ENCODE results near the gene TBX10. TPM values are rescaled to one million over a fixed set of nuclear protein-coding genes. Genes with fewer than 3 reads are reported as not detected.
"Not testable (repeated sequence)": the region's sequence is repeated elsewhere in the genome, so short reads cannot be mapped to it uniquely, and the experiment has no call there.

The TBX10 gene
- total RNA-seq, 1 donor from 2014 or later, result not detected

- DNase-seq, result no peak
Measured at GRCh38 chr11:67615728-67616430, 23.7 kb downstream of the TBX10 start.

DNA sequence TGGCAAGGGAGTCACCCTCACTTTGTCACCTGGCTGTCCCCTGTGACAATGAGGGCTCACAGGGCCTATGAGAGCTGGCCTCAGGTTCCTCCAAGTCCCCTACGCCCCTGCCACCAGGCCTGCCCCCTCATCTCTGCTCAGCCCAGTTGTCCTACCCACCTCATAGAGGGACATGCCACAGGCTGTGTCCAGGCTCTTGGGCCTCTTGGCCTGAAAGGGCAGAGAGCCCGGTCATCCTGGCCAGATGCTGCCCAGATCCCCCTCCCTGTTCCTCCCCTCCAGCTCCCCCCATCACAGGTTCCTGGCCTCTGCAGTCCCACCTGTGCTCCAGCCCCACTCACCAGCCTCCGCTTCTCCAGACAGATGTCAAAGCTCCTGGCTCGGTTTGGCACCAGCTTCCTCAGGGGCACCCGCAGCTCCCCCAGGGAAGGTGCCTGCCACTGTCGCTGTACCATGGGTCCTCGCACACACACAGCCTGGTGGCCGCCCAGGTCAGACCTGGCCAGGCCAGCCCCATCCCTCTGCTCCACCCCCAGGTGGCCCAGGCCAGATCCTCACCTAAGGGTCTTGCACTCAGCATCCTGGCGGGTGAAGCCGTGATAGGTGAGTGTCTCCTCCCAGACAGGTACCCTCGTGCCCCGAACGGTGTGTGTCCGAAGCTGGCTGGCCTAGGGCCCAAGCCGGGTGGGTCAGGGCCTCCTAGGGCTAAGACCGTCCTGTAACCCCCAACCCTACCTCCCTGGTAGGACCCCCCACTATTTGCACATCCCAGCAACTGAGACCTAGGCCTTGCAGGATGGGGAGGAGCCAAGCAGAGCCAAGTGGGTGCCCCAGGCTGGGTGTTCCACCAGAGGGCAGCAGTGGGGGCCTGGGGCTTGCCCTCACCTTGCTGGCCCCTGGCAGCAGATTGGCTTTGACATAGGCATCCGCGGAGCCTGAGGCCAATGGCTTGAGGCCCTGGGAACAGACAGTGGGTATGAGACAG is 24.5 kb downstream of the TBX10 start:
- no peak for DNase-seq

GRCh38 chr11:67613960-67614715 is 25.4 kb downstream of the TBX10 start:
- DNase-seq, result no peak

DNA sequence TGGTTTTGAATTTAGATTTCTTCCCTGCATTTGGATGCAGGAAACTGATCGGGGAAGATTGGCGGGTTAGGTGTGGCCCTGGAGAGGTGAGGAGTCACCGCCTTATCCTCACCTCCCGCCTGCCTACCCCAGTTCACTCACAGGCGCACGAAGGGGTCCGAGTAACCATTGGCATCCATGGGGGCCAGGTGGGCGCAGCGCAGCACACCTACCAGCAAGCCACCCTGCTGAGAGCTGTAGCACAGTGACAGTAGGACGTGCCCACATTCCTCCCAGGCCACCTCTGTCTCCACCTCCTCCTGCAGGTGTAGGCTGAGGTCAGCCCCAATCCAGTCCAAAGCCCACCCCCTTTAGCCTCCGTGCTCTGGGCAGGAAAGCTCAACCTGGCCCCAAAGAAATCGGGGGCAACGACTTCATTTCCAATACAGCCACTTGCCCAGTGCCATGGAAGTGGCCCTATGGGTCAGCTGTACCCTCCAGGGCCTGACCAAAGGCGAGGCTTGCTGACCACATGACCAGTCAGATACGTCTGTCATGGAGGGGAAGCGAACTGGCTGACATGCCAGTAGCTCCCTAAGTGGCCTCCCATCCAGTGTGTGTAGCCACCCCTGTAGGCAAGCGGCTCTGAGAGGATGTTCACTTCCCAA is 26.1 kb downstream of the TBX10 start:
- DNase-seq, result no peak

DNA sequence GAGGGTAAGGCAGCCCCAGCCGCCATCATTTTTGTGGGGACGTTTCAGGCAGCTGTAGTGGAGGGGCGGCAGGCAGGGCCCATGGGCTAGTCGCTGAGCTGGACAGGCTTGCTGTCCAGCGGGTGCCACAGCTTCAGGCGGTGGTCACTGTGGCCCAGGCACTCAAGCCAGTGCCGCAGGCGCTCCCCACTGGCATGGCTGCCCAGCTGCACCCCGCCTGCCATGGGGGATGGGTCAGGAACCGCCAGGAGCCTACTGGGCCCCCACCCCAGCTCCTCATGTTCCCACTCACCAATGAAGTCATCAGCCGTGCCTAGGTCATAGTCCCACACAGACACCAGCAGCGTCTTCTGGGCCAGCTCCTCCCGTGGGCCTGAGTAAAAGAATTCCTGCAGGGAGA is 26.8 kb downstream of the TBX10 start:
- DNase-seq, result no peak

DNA sequence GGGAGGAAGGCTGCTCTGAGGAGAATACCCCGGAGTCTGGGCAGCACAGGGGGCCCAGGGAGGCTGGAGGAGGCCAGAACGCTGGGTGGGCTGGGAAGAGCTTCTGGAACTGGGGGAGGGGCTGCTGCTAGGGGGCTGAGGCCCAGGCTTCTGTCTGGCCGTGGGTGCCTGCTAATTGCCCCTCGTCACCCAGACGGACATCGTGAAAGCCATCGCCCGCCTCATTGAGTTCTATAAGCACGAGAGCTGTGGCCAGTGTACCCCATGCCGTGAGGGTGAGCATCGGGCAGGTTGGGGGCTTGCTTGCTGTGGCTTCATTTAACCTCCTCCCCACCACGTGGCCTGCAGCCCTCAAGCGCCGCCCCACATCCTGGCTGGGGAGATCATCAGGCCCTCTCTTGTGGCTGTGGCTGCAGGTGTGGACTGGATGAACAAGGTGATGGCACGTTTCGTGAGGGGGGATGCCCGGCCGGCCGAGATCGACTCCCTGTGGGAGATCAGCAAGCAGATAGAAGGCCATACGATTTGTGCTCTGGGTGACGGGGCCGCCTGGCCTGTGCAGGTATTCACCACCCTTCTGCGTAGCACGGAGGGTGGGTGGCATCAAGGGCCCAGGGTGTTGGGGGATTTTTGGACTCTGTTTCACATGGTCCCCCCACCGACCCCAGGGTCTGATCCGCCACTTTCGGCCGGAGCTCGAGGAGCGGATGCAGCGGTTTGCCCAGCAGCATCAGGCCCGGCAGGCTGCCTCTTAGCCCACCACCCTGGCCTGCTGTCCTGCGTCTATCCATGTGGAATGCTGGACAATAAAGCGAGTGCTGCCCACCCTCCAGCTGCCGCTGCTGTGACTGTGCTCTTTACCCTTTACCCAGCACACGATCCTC is 27.6 kb downstream of the TBX10 start:
- no peak for DNase-seq

DNA sequence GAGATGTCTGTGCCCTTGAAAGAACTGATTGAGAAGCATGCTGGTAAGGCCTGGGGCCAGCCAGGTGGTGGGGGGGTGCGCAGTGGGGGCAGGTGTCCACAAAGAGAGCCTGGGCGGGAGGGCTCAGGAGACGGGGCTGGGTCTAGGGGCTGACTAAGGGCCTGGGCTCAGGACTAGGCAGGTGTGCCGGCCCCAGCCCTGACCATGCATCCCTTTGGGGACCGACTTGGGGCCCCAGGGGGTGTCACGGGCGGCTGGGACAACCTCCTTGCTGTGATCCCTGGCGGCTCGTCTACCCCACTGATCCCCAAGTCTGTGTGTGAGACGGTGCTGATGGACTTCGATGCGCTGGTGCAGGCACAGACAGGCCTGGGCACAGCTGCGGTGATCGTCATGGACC is 28.4 kb downstream of the TBX10 start:
- DNase-seq, result no peak

DNA sequence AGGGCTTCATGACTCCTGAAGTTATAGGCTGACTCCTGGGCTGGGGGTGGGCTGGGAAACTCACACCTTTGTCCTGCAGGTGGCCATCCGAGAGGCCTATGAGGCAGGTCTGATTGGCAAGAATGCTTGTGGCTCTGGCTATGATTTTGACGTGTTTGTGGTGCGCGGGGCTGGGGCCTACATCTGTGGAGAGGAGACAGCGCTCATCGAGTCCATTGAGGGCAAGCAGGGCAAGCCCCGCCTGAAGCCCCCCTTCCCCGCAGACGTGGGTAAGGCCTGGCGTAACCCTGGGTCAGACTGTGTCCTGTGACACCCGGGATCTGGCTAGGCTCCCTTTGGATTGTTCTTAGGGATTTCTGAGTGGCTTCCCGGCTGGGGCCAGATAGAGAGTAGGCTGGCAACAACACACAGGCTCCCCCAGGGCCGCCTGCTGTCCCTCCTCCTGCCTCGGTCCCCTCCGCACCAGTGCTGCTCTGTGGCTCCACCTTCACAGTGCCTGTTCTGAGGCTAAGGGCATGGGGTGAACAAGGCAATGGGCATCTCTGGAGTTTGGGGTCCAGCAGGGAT is 29.2 kb downstream of the TBX10 start:
- no peak for DNase-seq

DNA sequence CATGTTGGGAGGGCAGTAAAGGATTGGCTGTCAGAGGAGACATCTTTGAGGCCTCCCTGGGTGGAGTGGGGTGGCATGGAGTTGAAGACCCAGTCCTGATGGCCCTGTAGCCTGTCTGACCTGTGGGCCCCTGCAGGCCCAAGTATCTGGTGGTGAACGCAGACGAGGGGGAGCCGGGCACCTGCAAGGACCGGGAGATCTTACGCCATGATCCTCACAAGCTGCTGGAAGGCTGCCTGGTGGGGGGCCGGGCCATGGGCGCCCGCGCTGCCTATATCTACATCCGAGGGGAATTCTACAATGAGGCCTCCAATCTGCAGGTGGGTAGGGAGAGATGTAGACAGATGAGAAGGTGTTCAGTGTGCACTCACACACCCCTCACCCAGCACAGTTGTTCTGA is 30.2 kb downstream of the TBX10 start:
- DNase-seq, result no peak

GRCh38 chr11:67608486-67608885 is 31.1 kb downstream of the TBX10 start:
- DNase-seq, result no peak

GRCh38 chr11:67607507-67607906 is 32.1 kb downstream of the TBX10 start:
- no peak for DNase-seq

DNA sequence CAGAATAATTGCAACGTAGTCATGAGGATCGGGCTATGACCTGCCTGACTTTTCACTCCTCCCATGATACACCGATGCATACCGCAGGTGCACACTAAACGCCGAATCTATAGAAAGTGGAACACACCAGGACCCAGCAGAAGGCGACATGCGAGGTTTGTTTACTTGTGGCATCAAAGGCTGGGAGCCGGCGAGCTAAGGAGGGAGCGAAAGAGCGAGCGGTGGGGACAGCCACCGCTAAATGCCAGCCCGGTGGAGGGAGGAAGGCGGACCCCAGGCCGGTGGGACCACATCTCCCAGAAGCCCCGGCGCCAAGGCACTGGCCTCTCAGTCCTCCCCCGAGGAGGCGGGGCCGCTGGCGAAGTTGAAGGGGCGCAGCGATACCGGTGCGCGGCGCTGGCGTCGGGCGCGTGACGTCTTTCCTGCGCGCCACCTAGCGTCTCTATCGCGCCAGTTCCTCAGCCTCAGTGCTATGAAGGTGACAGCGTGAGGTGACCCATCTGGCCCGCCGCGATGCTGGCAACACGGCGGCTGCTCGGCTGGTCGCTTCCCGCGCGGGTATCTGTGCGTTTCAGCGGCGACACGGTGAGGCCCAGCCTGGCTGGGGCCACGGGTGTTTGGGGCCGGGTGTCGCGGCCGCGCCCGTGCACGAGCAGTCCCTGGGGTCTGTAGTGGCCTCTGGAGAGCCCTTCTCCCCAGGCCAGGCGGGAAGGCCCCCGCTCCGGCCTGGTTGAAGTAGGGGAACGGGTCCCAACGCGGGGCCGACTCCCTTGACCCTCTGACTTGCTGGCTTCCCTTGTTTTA is 32.9 kb downstream of the TBX10 start, which contains the start of gene NDUFV1:
Gene NDUFV1 (plus strand): TSS at position 445 of the 804 bp plus-strand sequence. CDS start 69 bp downstream, at position 514.
- peak; percentile 91 for DNase-seq

DNA sequence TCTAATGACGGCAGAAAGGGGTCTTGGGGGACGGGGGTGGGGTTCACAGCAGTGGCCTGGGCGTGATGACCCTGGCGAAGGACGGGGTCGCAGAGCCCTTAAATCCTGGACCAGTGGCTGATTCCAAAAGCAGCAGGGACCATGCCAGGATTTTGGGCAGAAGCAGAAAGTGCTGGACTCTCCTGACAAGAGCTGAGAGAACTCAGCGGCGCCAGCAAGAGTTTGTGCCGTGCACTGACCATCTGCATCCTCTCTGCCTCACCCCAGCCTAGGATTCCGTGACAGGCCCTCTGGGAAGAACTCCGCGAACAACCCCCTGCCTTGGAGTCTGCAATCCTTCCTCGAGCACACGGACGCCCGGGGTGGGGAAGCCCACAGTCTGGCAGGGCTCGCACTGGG is 33.5 kb downstream of the TBX10 start:
- no peak for DNase-seq

- no peak for DNase-seq
Measured at GRCh38 chr11:67605231-67606011, 34.1 kb downstream of the TBX10 start.

GRCh38 chr11:67604815-67605214 is 34.7 kb downstream of the TBX10 start:
- DNase-seq, result no peak

DNA sequence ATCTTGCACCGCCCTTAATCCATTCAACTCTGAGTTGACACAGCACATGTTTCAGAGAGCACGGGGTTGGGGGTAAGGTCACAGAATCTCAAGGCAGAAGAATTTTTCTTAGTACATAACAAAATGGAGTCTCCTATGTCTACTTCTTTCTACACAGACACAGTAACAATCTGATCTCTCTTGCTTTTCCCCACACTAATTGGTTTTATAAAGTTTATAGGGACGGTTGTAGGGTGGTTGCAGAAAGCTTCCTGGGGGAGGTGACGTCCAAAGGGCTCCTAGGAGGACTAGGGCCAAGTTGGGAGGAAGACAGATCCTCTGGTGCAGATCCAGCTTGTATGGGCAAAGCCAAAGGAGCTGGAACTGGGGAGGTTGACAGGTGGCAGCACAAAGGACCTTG is 35.4 kb downstream of the TBX10 start:
- not testable (repeated sequence) for DNase-seq

DNA sequence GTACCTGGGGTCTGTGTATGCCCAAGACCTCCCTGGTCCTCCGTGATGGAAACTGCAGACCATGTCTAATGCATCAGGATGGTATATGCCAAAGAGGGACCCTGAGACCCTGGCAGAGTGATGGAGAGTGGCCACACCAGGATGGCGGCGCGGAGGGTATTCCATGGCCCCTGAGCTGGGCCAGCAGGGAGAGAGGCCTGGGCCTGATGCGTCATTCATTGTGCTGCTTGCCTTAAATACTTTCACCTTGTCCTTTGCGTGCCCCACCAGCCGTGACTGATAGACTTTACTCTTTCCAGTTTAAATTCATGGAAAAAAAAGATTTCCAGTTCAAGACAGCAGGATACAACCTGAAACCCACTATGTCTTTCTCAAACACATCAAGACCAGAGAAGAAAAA is 38.5 kb downstream of the TBX10 start:
- no peak for DNase-seq

DNA sequence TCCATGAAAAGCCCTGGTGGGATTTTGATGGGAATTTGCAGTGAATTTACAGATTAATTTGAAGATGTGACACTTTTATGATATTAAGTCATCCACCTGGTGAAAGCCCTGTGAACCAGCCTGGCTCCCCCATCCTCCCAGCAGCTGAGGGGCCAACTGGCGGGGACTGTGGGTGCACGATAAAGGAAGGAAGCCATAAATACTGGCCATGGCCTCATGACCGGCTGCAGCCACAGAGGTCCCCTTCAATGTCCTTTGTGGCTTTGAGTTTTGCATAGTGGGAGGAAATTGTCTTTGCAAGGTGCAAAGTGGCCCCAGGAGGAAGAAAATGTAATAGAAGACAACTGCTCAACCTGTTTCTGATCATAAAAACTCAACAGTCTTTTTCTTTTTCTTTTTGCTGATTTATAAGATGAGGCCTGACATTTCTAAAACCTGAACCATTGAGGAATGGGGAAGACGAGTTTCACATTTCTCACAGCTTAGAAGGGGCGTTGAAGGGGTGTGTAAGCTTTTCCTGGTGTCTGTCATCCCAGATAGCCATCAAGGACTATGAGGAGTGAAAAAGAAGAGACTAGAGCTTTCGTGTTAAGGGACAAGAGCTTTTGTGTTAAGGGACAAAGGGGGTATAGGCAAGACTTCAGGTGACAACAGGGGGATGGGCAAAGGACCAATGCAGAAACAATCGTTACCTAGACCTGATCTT is 39.1 kb downstream of the TBX10 start:
- no peak for DNase-seq
